Measurements from ENCODE around the gene BCAS3. TPM values are rescaled to one million over a fixed set of nuclear protein-coding genes. Genes with fewer than 3 reads are reported as not detected.

The BCAS3 gene
- total RNA-seq, 1 donor from 2014 or later: 75.9 TPM

DNA sequence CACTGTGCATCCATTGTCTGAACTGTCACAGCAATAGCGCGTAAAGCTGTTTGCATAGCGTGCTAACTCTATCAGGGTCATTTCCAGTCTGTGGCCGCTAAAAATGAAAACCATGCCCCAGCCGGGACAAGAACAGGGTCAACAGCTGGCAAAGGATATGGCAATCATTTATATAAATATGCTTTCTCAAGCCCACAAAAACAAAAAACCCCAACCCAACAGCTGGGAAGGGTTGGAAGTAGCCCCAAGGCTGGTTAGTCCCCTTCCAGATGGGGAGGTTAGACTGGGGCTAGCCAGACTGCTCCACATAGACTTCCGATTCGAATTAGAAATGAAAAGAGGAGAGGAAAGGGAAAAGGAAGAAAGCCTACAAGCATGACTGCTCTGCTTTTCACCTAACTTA lies 518.7 kb downstream of the BCAS3 start:
- H3K27me3 ChIP-seq: no peaks in the 10 kb centered on the region
- H3K4me1 ChIP-seq: peaks cover 4 to 9% of the 10 kb centered on the region in 2 donors
- no peaks in the 10 kb centered on the region for H3K9me3 ChIP-seq
- intact Hi-C loops (cut with DNase I): no loop called here
- peak overlapping the region; percentile 6 to 43 for H3K4me3 ChIP-seq
- no peaks in the 10 kb centered on the region for H3K36me3 ChIP-seq
- no peak for TF ChIP-seq CTCF (IDR thresholded peaks at IDR 0.05)
- peak overlapping the region; percentile 59 to 68 for H3K27ac ChIP-seq
- no peak for DNase-seq (ENCODE audit: low spot score in 2 of 2)

GRCh38 chr17:61196799-61197198 lies 519.1 kb downstream of the BCAS3 start:
- Histone ChIP-seq H3K27ac (peak overlapping the region; percentile 59 to 68), H3K4me3 (no peak overlapping the region), H3K4me1 (peaks cover 4 to 9% of the 10 kb centered on the region in 2 donors), H3K9me3 (no peaks in the 10 kb centered on the region), H3K36me3 (no peaks in the 10 kb centered on the region), H3K27me3 (no peaks in the 10 kb centered on the region)
- no peak for TF ChIP-seq CTCF (IDR thresholded peaks at IDR 0.05)
- no peak for DNase-seq (ENCODE audit: low spot score in 2 of 2)
- intact Hi-C loops (cut with DNase I): no loop called here

DNA sequence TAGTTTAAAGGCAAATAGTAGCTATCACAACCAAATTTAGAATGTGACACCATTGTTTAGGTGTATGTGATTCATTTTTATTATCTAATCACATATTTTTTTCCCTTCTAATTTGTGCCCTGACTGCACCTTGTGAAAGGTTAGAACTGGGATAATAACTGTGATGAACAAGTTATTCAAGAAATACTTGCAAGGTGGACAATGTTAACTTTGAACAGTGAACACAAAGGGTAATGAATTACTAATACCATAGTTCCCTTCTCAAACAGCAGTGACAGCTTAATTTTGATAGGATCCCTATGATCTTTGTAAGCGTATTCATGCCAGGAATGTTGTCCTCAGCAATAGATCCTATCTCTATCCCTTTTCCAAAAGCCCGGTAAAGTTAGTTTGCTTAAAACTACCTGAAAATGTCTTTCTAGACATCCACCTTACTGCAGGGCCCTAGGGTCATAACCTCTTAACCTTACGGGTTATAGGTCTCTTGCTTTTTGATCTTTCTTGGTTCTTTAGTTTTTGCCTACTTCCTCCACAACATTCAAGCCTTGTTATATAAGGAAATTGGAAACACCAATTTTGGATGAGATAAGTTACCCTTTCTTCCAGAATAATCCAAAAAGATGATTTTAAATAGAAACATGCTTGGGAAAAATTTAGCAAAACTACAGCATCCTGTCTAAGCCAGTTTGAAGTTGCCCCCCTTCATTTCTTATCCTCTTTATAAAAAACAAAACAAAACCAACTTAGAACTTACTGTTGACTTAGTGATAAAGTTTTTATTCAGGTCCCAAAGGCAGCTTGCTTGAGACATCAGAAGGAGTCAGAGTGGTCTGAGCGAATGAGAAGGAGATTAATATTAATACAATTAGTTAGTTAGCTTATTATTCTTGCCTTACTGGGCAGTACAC lies 522.0 kb downstream of the BCAS3 start:
- Histone ChIP-seq H3K27ac (peak overlapping the region; percentile 73 to 86), H3K4me3 (peak overlapping the region in 1 of 2 donors; percentile 46), H3K9me3 (no peaks in the 10 kb centered on the region), H3K4me1 (peaks cover 4 to 25% of the 10 kb centered on the region in 2 donors), H3K27me3 (no peaks in the 10 kb centered on the region), H3K36me3 (no peaks in the 10 kb centered on the region)
- no peak for DNase-seq (ENCODE audit: low spot score in 2 of 2)
- no peak for TF ChIP-seq CTCF (IDR thresholded peaks at IDR 0.05)
- intact Hi-C loops (cut with DNase I): loop anchor here (2.0 to 5.0 kb wide), 4 partner anchors 61 to 297 kb away; no protein-coding TSS in a partner anchor

GRCh38 chr17:61200339-61200715 lies 522.7 kb downstream of the BCAS3 start:
- intact Hi-C loops (cut with DNase I): loop anchor here (2.0 to 5.0 kb wide), 4 partner anchors 60 to 298 kb away; no protein-coding TSS in a partner anchor
- Histone ChIP-seq H3K27ac (peak overlapping the region; percentile 73 to 86), H3K27me3 (no peaks in the 10 kb centered on the region), H3K9me3 (no peaks in the 10 kb centered on the region), H3K4me1 (peaks cover 4 to 27% of the 10 kb centered on the region in 2 donors), H3K36me3 (no peaks in the 10 kb centered on the region), H3K4me3 (peak overlapping the region in 1 of 2 donors; percentile 46)
- no peak for TF ChIP-seq CTCF (IDR thresholded peaks at IDR 0.05)
- no peak for DNase-seq (ENCODE audit: low spot score in 2 of 2)

GRCh38 chr17:61201211-61201610 lies 523.6 kb downstream of the BCAS3 start:
- peak in 1 of 2 donors; percentile 81 for DNase-seq (ENCODE audit: low spot score in 2 of 2)
- H3K27ac ChIP-seq: peak overlapping the region; percentile 73 to 86
- no peak for TF ChIP-seq CTCF (IDR thresholded peaks at IDR 0.05)
- intact Hi-C loops (cut with DNase I): loop anchor here (1.0 to 5.0 kb wide), 6 partner anchors 51 to 299 kb away; no protein-coding TSS in a partner anchor
- peak overlapping the region; percentile 34 to 46 for H3K4me3 ChIP-seq
- no peaks in the 10 kb centered on the region for H3K27me3 ChIP-seq
- H3K4me1 ChIP-seq: peaks cover 4 to 27% of the 10 kb centered on the region in 2 donors
- no peaks in the 10 kb centered on the region for H3K9me3 ChIP-seq
- no peaks in the 10 kb centered on the region for H3K36me3 ChIP-seq
